Liver (tissue), 9 donors: Measurements from ENCODE around the gene STK17A. TPM values are rescaled to one million over a fixed set of nuclear protein-coding genes. Genes with fewer than 3 reads are reported as not detected.

Source experiments
- DNase-seq: peaks from one replicate; pipeline ENCODE4 v3.0.0-alpha.2; 2017; ENCODE audit warnings: low spot score
- H3K27ac ChIP-seq, 2 donors: one replicate each; pipeline ENCODE4 v1.7.0; 2013; ENCODE audit warnings: inconsistent platforms in 2 of 2, low read length in 2 of 2, control low read depth in 1 of 2, low read depth in 1 of 2, mild to moderate bottlenecking in 1 of 2
- H3K27me3 ChIP-seq, 4 donors: one replicate each; pipeline versions ENCODE4 v1.6.1 to v1.7.0; 2013; ENCODE audit warnings: low read length in 3 of 4, inconsistent platforms in 1 of 4, mild to moderate bottlenecking in 1 of 4, moderate library complexity in 1 of 4; ENCODE audit not compliant: control insufficient read depth in 4 of 4, insufficient read depth in 4 of 4
- H3K36me3 ChIP-seq, 4 donors: one replicate each; pipeline versions ENCODE4 v1.6.1 to v1.7.0; 2013; ENCODE audit warnings: low read length in 3 of 4, mild to moderate bottlenecking in 3 of 4, low read depth in 1 of 4, moderate library complexity in 1 of 4; ENCODE audit not compliant: control insufficient read depth in 4 of 4, insufficient read depth in 3 of 4
- H3K4me1 ChIP-seq, 4 donors: one replicate each; pipeline versions ENCODE4 v1.6.1 to v1.7.0; 2013; ENCODE audit warnings: low read length in 3 of 4, mild to moderate bottlenecking in 3 of 4, moderate library complexity in 1 of 4; ENCODE audit not compliant: control insufficient read depth in 4 of 4, insufficient read depth in 4 of 4
- H3K4me3 ChIP-seq, 3 donors: one replicate each; pipeline versions ENCODE4 v1.6.1 to v1.7.0; 2013; ENCODE audit warnings: low read length in 3 of 3, control low read depth in 1 of 3, low read depth in 1 of 3, mild to moderate bottlenecking in 1 of 3
- H3K9ac ChIP-seq, 2 donors: one replicate each; pipeline ENCODE4 v1.7.0; 2013; ENCODE audit warnings: low read length in 2 of 2, mild to moderate bottlenecking in 2 of 2, moderate library complexity in 2 of 2, control low read depth in 1 of 2, low read depth in 1 of 2
- H3K9me3 ChIP-seq, 4 donors: one replicate each; pipeline versions ENCODE4 v1.6.1 to v1.7.0; 2013; ENCODE audit warnings: low read length in 3 of 4; ENCODE audit not compliant: control insufficient read depth in 4 of 4
- ATF3 ChIP-seq: IDR thresholded peaks from 2 replicates; pipeline ENCODE4 v1.6.1; 2016; ENCODE audit warnings: antibody characterized with exemption
- CTCF ChIP-seq: fragments of 150-350 bp; IDR thresholded peaks from 2 replicates; pipeline ENCODE4 v1.5.1; 2017; ENCODE audit warnings: improper control_type of control experiment, low read depth, low read length; ENCODE audit not compliant: missing input control
- EGR1 ChIP-seq, 2 donors: IDR thresholded peaks; 2 replicates each; pipeline ENCODE4 v1.6.1; 2016 to 2018; ENCODE audit warnings: antibody characterized with exemption in 2 of 2, low read depth in 2 of 2
- FOXA1 ChIP-seq: IDR thresholded peaks from 2 replicates; pipeline ENCODE4 v1.6.1; 2016; ENCODE audit warnings: antibody characterized with exemption
- FOXA2 ChIP-seq: IDR thresholded peaks from 2 replicates; pipeline ENCODE4 v1.6.1; 2016; ENCODE audit warnings: antibody characterized with exemption
- GABPA ChIP-seq, 2 donors: IDR thresholded peaks in 1 of 2; conservative IDR thresholded peaks in 1 of 2; 2 replicates each; pipeline ENCODE4 v1.6.1; 2016; ENCODE audit warnings: antibody characterized with exemption in 2 of 2, mild to moderate bottlenecking in 1 of 2, moderate library complexity in 1 of 2
- HNF4A ChIP-seq, 2 donors: conservative IDR thresholded peaks; 2 replicates each; pipeline ENCODE4 v1.6.1; 2016; ENCODE audit warnings: antibody characterized with exemption in 2 of 2, mild to moderate bottlenecking in 2 of 2
- HNF4G ChIP-seq: IDR thresholded peaks from 2 replicates; pipeline ENCODE4 v1.6.1; 2016; ENCODE audit warnings: antibody characterized with exemption
- JUND ChIP-seq, 2 donors: IDR thresholded peaks; 2 replicates each; pipeline ENCODE4 v1.6.1; 2016; ENCODE audit warnings: antibody characterized with exemption in 2 of 2
- MAX ChIP-seq: IDR thresholded peaks from 2 replicates; pipeline ENCODE4 v1.6.1; 2016; ENCODE audit warnings: antibody characterized with exemption
- NR2F2 ChIP-seq: IDR thresholded peaks from 2 replicates; pipeline ENCODE4 v1.6.1; 2016; ENCODE audit warnings: antibody characterized with exemption
- RAD21 ChIP-seq, 2 donors: IDR thresholded peaks; 2 replicates each; pipeline ENCODE4 v1.6.1; 2016; ENCODE audit warnings: antibody characterized with exemption in 2 of 2, mild to moderate bottlenecking in 2 of 2
- REST ChIP-seq: IDR thresholded peaks from 2 replicates; pipeline ENCODE4 v1.6.1; 2016; ENCODE audit warnings: antibody characterized with exemption, mild to moderate bottlenecking
- RXRA ChIP-seq, 2 donors: IDR thresholded peaks; 2 replicates each; pipeline ENCODE4 v1.6.1; 2017 to 2018; ENCODE audit warnings: antibody characterized with exemption in 2 of 2, mild to moderate bottlenecking in 1 of 2
- SP1 ChIP-seq: IDR thresholded peaks from 2 replicates; pipeline ENCODE4 v1.6.1; 2018; ENCODE audit warnings: antibody characterized with exemption, mild to moderate bottlenecking
- TAF1 ChIP-seq: conservative IDR thresholded peaks from 2 replicates; pipeline ENCODE4 v1.6.1; 2016; ENCODE audit warnings: antibody characterized with exemption, mild to moderate bottlenecking
- YY1 ChIP-seq: IDR thresholded peaks from 2 replicates; pipeline ENCODE4 v1.6.1; 2016; ENCODE audit warnings: antibody characterized with exemption, mild to moderate bottlenecking
- ZBTB33 ChIP-seq: IDR thresholded peaks from 2 replicates; pipeline ENCODE4 v1.6.1; 2016; ENCODE audit warnings: antibody characterized with exemption
- WGBS: extraction: QIAGEN DNeasy Blood & Tissue Kit; methylation state at CpG from one replicate; pipeline ENCODE4 v1.1.7; 2013; 5-methylcytosine and 5-hydroxymethylcytosine counted together
- polyA plus RNA-seq, 2 donors: library from polyadenylated mRNA; stranded (reverse) in 1 of 2; unstranded in 1 of 2; fragments of 200-250 nt in 1 of 2; fragments of >200 nt in 1 of 2; fragmentation: Nextera tagmentation in 1 of 2; extraction: Ambion mirVana in 1 of 2; gene quantifications; one replicate each; pipeline versions ENCODE4 v1.2.1 to v1.2.3, GENCODE V29; 2013 to 2015
- total RNA-seq, 2 donors: library from RNA; depleted of rRNA; stranded (reverse); fragments of >200 nt; gene quantifications; one replicate each; pipeline ENCODE4 v1.2.3, GENCODE V29; 2014
- donor health status: healthy.
- donor health status: healthy.
- donor health status: healthy.
- donor health status: healthy.
- donor health status: healthy.

The STK17A gene
- total and polyA plus RNA-seq, 4 donors, result 3.0 to 18.2 (median 7.2) TPM

- 89% methylated on average over 8 of the region's 8 CpGs for WGBS
Observed at GRCh38 chr7:43552122-43552521, 30.8 kb upstream of the STK17A start.

More at GRCh38 chr7:43552122-43552521, 30.8 kb upstream of the STK17A start:
- TF ChIP-seq TAF1 (no peak), YY1 (no peak), FOXA1 (no peak), RXRA (IDR thresholded peaks at IDR 0.05) (no peak), SP1 (no peak), CTCF (no peak), JUND (IDR thresholded peaks at IDR 0.05) (no peak), REST (no peak), ZBTB33 (no peak), GABPA (IDR thresholded peaks at IDR 0.05 in 1 of 2, conservative IDR thresholded peaks at IDR 0.05 in 1 of 2) (no peak), RAD21 (IDR thresholded peaks at IDR 0.05) (no peak), EGR1 (IDR thresholded peaks at IDR 0.05; ENCODE audit: low read depth in 2 of 2) (no peak), HNF4G (no peak), NR2F2 (no peak), HNF4A (conservative IDR thresholded peaks at IDR 0.05) (no peak), MAX (no peak), FOXA2 (no peak), ATF3 (no peak)
- no peak overlapping the region for H3K4me3 ChIP-seq
- no peak overlapping the region for H3K27ac ChIP-seq
- no peaks in the 10 kb centered on the region for H3K27me3 ChIP-seq
- no peak for DNase-seq
- no peaks in the 10 kb centered on the region for H3K9me3 ChIP-seq
- H3K36me3 ChIP-seq, result no peaks in the 10 kb centered on the region
- no peaks in the 10 kb centered on the region for H3K4me1 ChIP-seq
- no peak overlapping the region for H3K9ac ChIP-seq
